WERI-Rb-1 (cell line): Measurements from ENCODE around the gene CNPY4.

Experiments used
- DNase-seq: peaks from one replicate; pipeline ENCODE4 v3.0.0-alpha.2; 2020
- H3K27ac ChIP-seq: fragments of 250-450 bp; sonication (Bioruptor Pico); 2 replicates; pipeline ENCODE4 v1.5.1; 2020; ENCODE audit warnings: mild to moderate bottlenecking, moderate library complexity
- H3K27me3 ChIP-seq: fragments of 250-450 bp; sonication (Bioruptor Pico); 2 replicates; pipeline ENCODE4 v1.5.1; 2021; ENCODE audit warnings: mild to moderate bottlenecking, low read depth, moderate library complexity; ENCODE audit not compliant: insufficient read depth, severe bottlenecking
- H3K36me3 ChIP-seq: fragments of 250-450 bp; sonication (Bioruptor Pico); 2 replicates; pipeline ENCODE4 v1.5.1; 2020; ENCODE audit warnings: mild to moderate bottlenecking, moderate library complexity
- H3K4me3 ChIP-seq: 2 replicates; pipeline ENCODE4 v1.5.1; 2011; ENCODE audit warnings: low read depth, mild to moderate bottlenecking, control low read depth, low read length
- H3K9me3 ChIP-seq: fragments of 250-450 bp; sonication (Bioruptor Pico); 2 replicates; pipeline ENCODE4 v1.5.1; 2021; ENCODE audit warnings: mild to moderate bottlenecking, moderate library complexity; ENCODE audit not compliant: severe bottlenecking
- TF ChIP-seq, protein P1 (sequence below): IDR thresholded peaks from 2 replicates; pipeline ENCODE4 v1.5.1; 2011; ENCODE audit warnings: low read depth, mild to moderate bottlenecking, control low read depth, inconsistent platforms, low read length

CNPY4 gene

DNA sequence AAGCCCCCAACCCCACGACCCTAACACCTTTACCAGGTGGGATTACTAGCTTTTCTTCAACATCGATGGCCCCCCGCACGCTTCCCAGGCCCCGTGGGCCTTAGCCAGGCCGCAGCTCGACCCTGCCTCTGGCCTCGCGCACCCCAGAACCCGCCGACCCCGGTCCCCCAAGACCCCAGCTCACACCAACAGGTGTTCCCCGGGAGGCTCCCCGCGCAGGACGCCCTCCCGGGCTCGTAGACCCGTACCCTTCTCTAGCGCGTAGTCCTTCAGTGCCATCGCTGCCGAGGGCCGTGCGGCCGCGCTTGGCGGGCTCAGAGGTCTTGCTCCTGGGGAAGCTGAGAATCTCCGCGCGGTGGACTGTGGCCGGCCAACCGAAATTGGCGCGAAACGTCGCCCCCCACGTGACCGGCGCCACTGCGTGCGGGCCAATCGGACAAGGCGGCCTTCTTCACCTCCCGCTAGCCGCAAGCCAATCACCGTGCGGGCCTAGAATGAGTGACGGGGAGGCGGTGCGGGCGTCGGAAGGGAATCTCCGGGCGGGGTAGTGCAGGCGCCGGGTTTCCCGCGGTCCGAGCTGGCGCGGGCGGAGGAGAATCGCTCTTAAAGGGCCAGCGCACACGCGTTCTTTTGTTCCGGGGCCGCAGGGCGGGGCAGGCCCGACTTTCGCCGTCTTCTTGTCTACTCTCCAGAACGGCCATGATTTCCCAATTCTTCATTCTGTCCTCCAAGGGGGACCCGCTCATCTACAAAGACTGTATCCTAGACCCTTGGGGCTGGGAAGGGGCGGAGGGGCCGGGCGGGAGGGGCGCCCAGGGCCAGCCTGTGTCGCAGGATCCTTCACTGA is 18.2 kb upstream of the CNPY4 start, which contains the start of the genes AP4M1 and MCM7:
Gene AP4M1 (plus strand): TSS at position 628 of the 847 bp plus-strand sequence. CDS start 72 bp downstream, at position 700.
Gene MCM7 (minus strand): TSS at position 382 of the 847 bp plus-strand sequence. CDS start 103 bp downstream, at position 279.
- Histone ChIP-seq H3K27me3 (no peaks in the 10 kb centered on the region), H3K36me3 (peaks cover 84% of the 10 kb centered on the region), H3K27ac (peak within 1 kb of the TSS; percentile 100), H3K4me3 (peak within 1 kb of the TSS; percentile 99), H3K9me3 (no peaks in the 10 kb centered on the region)
- TF ChIP-seq, protein P1, sequence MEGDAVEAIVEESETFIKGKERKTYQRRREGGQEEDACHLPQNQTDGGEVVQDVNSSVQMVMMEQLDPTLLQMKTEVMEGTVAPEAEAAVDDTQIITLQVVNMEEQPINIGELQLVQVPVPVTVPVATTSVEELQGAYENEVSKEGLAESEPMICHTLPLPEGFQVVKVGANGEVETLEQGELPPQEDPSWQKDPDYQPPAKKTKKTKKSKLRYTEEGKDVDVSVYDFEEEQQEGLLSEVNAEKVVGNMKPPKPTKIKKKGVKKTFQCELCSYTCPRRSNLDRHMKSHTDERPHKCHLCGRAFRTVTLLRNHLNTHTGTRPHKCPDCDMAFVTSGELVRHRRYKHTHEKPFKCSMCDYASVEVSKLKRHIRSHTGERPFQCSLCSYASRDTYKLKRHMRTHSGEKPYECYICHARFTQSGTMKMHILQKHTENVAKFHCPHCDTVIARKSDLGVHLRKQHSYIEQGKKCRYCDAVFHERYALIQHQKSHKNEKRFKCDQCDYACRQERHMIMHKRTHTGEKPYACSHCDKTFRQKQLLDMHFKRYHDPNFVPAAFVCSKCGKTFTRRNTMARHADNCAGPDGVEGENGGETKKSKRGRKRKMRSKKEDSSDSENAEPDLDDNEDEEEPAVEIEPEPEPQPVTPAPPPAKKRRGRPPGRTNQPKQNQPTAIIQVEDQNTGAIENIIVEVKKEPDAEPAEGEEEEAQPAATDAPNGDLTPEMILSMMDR: no peak
- peak; percentile 99 for DNase-seq

DNA sequence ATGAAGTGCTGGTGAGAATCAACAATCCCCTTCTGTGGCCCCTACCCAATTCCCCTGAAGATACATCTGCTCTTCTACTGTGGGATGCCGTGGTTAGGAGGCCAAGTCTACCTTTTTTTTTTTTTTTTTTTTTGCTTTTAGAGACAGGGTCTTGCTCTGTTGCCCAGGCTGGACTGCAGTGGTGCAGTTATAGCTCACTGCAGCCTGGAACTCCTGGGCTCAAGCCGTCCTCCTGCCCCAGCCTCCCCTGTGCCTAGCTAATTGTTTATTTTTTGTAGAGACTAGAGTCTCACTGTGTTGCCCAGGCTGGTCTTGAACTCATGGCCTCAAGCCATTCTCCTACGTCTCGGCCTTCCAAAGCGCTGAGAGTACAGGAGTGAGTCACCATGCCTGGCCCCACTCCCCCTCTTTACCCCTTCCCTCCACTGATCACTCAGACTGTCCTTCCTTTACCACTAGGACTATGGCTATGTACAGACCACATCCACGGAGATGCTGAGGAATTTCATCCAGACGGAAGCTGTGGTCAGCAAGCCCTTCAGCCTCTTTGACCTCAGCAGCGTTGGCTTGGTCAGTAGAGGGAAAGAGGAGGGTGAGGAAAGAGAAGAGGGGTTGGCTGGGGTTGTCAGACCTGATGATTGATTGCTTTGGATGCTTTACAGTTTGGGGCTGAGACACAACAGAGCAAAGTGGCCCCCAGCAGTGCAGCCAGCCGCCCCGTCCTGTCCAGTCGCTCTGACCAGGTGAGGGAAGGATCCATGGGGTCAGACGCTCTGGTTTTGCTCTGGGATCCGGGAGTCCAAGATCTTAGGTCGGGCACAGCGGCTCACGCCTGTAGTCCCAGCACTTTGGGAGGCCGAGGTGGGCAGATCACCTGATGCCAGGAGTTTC is 16.2 kb upstream of the CNPY4 start:
- H3K27me3 ChIP-seq: no peaks in the 10 kb centered on the region
- peak overlapping the region; percentile 99 for H3K4me3 ChIP-seq
- TF ChIP-seq, protein P1: no peak
- H3K36me3 ChIP-seq: peaks cover 82% of the 10 kb centered on the region
- peak overlapping the region; percentile 100 for H3K27ac ChIP-seq
- DNase-seq: no peak
- H3K9me3 ChIP-seq: no peaks in the 10 kb centered on the region

DNA sequence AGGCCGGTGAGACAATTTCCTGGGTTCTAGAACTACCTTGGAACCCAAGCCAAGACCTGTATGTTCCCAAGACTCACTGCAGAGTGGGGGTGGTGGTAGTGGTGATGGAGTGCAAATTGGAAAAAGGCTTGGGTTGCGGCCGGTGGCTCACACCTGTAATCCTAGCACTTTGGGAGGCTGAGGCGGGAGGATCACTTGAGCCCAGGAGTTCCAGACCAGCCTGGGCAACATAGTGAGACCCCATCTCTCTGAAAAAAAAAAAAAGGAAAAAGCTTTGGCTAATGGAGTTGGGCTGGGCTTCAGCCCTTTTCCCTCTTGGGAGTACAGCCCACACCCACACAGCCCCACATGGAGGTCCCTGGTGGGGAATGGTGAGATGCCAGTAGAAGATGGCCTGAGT is 13.9 kb upstream of the CNPY4 start:
- Histone ChIP-seq H3K4me3 (no peak overlapping the region), H3K27me3 (no peaks in the 10 kb centered on the region), H3K9me3 (no peaks in the 10 kb centered on the region), H3K27ac (no peak overlapping the region), H3K36me3 (peaks cover 82% of the 10 kb centered on the region)
- no peak for DNase-seq
- TF ChIP-seq, protein P1: no peak

DNA sequence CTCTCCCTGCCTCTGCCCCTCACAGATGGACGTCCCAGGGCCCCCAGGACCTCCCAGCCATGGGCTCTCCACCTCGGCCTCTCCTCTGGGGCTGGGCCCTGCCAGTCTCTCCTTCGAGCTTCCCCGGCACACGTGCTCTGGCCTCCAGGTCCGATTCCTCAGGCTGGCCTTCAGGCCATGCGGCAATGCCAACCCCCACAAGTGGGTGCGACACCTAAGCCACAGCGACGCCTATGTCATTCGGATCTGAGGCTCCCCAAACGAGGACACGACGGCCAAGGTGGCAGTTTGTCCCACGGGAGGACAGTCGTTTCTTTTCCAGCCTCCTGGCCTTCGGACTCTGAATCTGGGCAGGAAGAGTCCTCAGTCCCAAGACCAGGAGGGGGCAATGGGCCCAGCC is 12.8 kb upstream of the CNPY4 start:
- peaks cover 86% of the 10 kb centered on the region for H3K36me3 ChIP-seq
- DNase-seq: no peak
- no peaks in the 10 kb centered on the region for H3K9me3 ChIP-seq
- TF ChIP-seq, protein P1: no peak
- no peak overlapping the region for H3K27ac ChIP-seq
- no peaks in the 10 kb centered on the region for H3K27me3 ChIP-seq
- H3K4me3 ChIP-seq: no peak overlapping the region

DNA sequence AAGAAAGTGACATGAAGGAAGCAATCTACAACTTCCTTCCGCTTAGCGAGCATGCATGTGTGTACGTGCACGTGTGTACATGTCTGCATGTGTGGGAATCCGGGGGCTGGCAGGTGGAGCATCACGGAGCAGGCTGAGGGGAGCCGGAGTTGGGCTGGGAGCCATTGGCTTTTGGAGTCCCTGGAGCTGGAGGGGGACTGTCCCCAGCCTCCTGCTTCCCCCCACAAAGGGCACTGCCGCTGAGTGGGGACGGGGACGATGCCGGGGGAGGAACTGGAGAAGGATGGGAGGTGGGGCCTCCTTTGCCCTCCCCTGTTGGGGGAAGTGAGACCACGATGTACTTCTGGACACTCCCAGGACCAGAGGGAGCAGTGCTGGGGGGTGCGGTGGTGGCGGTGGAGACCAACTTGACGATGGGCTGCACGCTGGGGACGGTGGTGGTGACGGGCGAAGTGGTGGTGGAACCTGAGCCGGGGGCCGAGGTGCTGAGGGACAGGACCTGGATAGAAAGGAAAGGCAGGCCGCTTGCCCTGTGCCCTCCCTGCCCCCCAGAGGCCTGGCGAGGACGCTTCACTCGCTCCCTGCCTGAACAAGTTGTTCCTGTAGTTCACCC is 12.2 kb upstream of the CNPY4 start:
- Histone ChIP-seq H3K36me3 (peaks cover 91% of the 10 kb centered on the region), H3K27me3 (no peaks in the 10 kb centered on the region), H3K9me3 (no peaks in the 10 kb centered on the region), H3K27ac (no peak overlapping the region), H3K4me3 (no peak overlapping the region)
- TF ChIP-seq, protein P1: no peak
- DNase-seq: no peak
